RWPE2 (cell line): ENCODE measurements around the gene ETDC.
"Not testable (repeated sequence)": the region's sequence is repeated elsewhere in the genome, so short reads cannot be mapped to it uniquely, and the experiment has no call there.

Experiments used
- ATAC-seq: fragments of 200-7000 bp; cut with Tn5 transposase; 3 replicates; pipeline ENCODE4 v1.9.1; 2021; ENCODE audit warnings: low read depth
- DNase-seq: peaks from one replicate; pipeline ENCODE4 v3.0.0-alpha.2; 2020; ENCODE audit warnings: low spot score
- H3K27ac ChIP-seq: fragments of 450-650 bp; 2 replicates; pipeline ENCODE4 v1.5.1; 2017; ENCODE audit warnings: mild to moderate bottlenecking; ENCODE audit not compliant: poor library complexity, severe bottlenecking
- H3K27me3 ChIP-seq: fragments of 250-450 bp; sonication (Bioruptor Pico); 2 replicates; pipeline ENCODE4 v1.5.1; 2021; ENCODE audit warnings: mild to moderate bottlenecking, moderate library complexity; ENCODE audit not compliant: insufficient read depth, poor library complexity, severe bottlenecking
- H3K36me3 ChIP-seq: fragments of 250-450 bp; sonication (Bioruptor Pico); 2 replicates; pipeline ENCODE4 v1.5.1; 2020; ENCODE audit warnings: low read depth, mild to moderate bottlenecking, moderate library complexity
- H3K4me1 ChIP-seq: fragments of 250-450 bp; sonication (Bioruptor Pico); 2 replicates; pipeline ENCODE4 v1.5.1; 2021; ENCODE audit warnings: mild to moderate bottlenecking, moderate library complexity; ENCODE audit not compliant: insufficient read depth, poor library complexity, severe bottlenecking
- H3K4me3 ChIP-seq: fragments of 250-450 bp; sonication (Bioruptor Pico); 2 replicates; pipeline ENCODE4 v1.5.1; 2021; ENCODE audit warnings: mild to moderate bottlenecking, moderate library complexity; ENCODE audit not compliant: severe bottlenecking
- H3K9me3 ChIP-seq: fragments of 250-450 bp; sonication (Bioruptor Pico); 2 replicates; pipeline ENCODE4 v1.5.1; 2021; ENCODE audit warnings: mild to moderate bottlenecking, moderate library complexity; ENCODE audit not compliant: severe bottlenecking
- CTCF ChIP-seq: fragments of 450-650 bp; IDR thresholded peaks from one replicate; pipeline ENCODE4 v1.5.1; 2017; ENCODE audit warnings: mild to moderate bottlenecking, moderate library complexity; ENCODE audit not compliant: poor library complexity, severe bottlenecking

ETDC gene

GRCh38 chrX:135307171-135307570 lies 2.1 kb upstream of the ETDC start:
- H3K4me1 ChIP-seq: no peaks in the 10 kb centered on the region
- H3K27ac ChIP-seq: no peak overlapping the region
- DNase-seq (no peak), ATAC-seq (no peak)
- no peaks in the 10 kb centered on the region for H3K9me3 ChIP-seq
- TF ChIP-seq CTCF: no peak
- H3K27me3 ChIP-seq: no peaks in the 10 kb centered on the region
- H3K36me3 ChIP-seq: no peaks in the 10 kb centered on the region
- H3K4me3 ChIP-seq: no peak overlapping the region

GRCh38 chrX:135308345-135308855 lies 880 bp upstream of the ETDC start:
- no peaks in the 10 kb centered on the region for H3K36me3 ChIP-seq
- ATAC-seq (no peak), DNase-seq (no peak)
- no peak for TF ChIP-seq CTCF
- H3K27ac ChIP-seq: no peak overlapping the region
- no peaks in the 10 kb centered on the region for H3K27me3 ChIP-seq
- H3K4me1 ChIP-seq: no peaks in the 10 kb centered on the region
- no peak overlapping the region for H3K4me3 ChIP-seq
- H3K9me3 ChIP-seq: no peaks in the 10 kb centered on the region

GRCh38 chrX:135315864-135316263 lies 6.6 kb downstream of the ETDC start:
- H3K9me3 ChIP-seq: no peaks in the 10 kb centered on the region
- DNase-seq (no peak), ATAC-seq (no peak)
- no peaks in the 10 kb centered on the region for H3K4me1 ChIP-seq
- no peak overlapping the region for H3K4me3 ChIP-seq
- H3K27ac ChIP-seq: no peak overlapping the region
- no peaks in the 10 kb centered on the region for H3K27me3 ChIP-seq
- H3K36me3 ChIP-seq: no peaks in the 10 kb centered on the region
- TF ChIP-seq CTCF: no peak

GRCh38 chrX:135324463-135324862 lies 15.2 kb downstream of the ETDC start:
- ATAC-seq (no peak), DNase-seq (no peak)
- Histone ChIP-seq H3K27ac (no peak overlapping the region), H3K4me3 (no peak overlapping the region), H3K4me1 (no peaks in the 10 kb centered on the region), H3K9me3 (no peaks in the 10 kb centered on the region), H3K36me3 (no peaks in the 10 kb centered on the region), H3K27me3 (no peaks in the 10 kb centered on the region)
- no peak for TF ChIP-seq CTCF

- not testable (repeated sequence) for H3K4me1 ChIP-seq, ATAC-seq, H3K36me3 ChIP-seq, H3K27ac ChIP-seq, DNase-seq, H3K27me3 ChIP-seq, H3K4me3 ChIP-seq, H3K9me3 ChIP-seq
These were observed 15.9 kb downstream of the ETDC start for GRCh38 chrX:135325036-135325818.
